ENCODE data around the gene ZNF221.

GRCh38 chr19:43906774-43907173 lies 44.3 kb upstream of the ZNF221 start:
- TF ChIP-seq CTCF (IDR thresholded peaks at IDR 0.05) (no peak), REST (IDR thresholded peaks at IDR 0.05; ENCODE audit: insufficient read depth in 1 of 2, low read depth in 2 of 2, low read length in 1 of 2) (no peak)
